Renal pelvis (tissue), 4 donors: ENCODE data around the gene IPO8. TPM values are rescaled to one million over a fixed set of nuclear protein-coding genes. Genes with fewer than 3 reads are reported as not detected.
"Not testable (repeated sequence)": the region's sequence is repeated elsewhere in the genome, so short reads cannot be mapped to it uniquely, and the experiment has no call there.

Experiments
- DNase-seq: peaks from one replicate; pipeline ENCODE4 v3.0.0-alpha.2; 2013
- polyA plus RNA-seq, 3 donors: library from polyadenylated mRNA; unstranded; fragments of 120-200 nt; gene quantifications; one replicate each; pipeline ENCODE4 v1.2.1, GENCODE V29; 2013; ENCODE audit not compliant: insufficient read length in 3 of 3

IPO8 gene
- polyA plus RNA-seq, 3 donors, result 52.4 to 64.4 (median 57.0) TPM

- peak; percentile 59 for DNase-seq
These were observed 1.1 kb downstream of the IPO8 start for GRCh38 chr12:30694412-30695198.

- no peak for DNase-seq
These were observed 3.2 kb downstream of the IPO8 start for GRCh38 chr12:30692470-30692869.

- DNase-seq, result peak; percentile 21
These were observed 4.4 kb downstream of the IPO8 start for GRCh38 chr12:30691122-30691879.

GRCh38 chr12:30687265-30687986 lies 8.2 kb downstream of the IPO8 start:
- DNase-seq, result no peak

- DNase-seq, result no peak
These were observed 16.4 kb downstream of the IPO8 start for GRCh38 chr12:30679241-30679640.

- DNase-seq, result no peak
These were observed 17.4 kb downstream of the IPO8 start for GRCh38 chr12:30678221-30678620.

- no peak for DNase-seq
These were observed 34.5 kb downstream of the IPO8 start for GRCh38 chr12:30661210-30661609.

- no peak for DNase-seq
These were observed 43.5 kb downstream of the IPO8 start for GRCh38 chr12:30652034-30652696.

GRCh38 chr12:30646821-30647220 lies 48.8 kb downstream of the IPO8 start:
- DNase-seq, result no peak

- DNase-seq, result no peak
These were observed 52.3 kb downstream of the IPO8 start for GRCh38 chr12:30643366-30643765.

- no peak for DNase-seq
These were observed 55.3 kb downstream of the IPO8 start for GRCh38 chr12:30640392-30640791.

GRCh38 chr12:30635385-30635784 lies 60.3 kb downstream of the IPO8 start:
- DNase-seq, result no peak

GRCh38 chr12:30631740-30632139 lies 63.9 kb downstream of the IPO8 start:
- no peak for DNase-seq

GRCh38 chr12:30630979-30631285 lies 64.7 kb downstream of the IPO8 start:
- DNase-seq, result no peak

GRCh38 chr12:30630076-30630978 lies 65.3 kb downstream of the IPO8 start:
- no peak for DNase-seq

GRCh38 chr12:30626847-30627246 lies 68.8 kb downstream of the IPO8 start:
- DNase-seq, result no peak

GRCh38 chr12:30624009-30624408 lies 71.7 kb downstream of the IPO8 start:
- DNase-seq, result no peak

GRCh38 chr12:30622509-30622908 lies 73.2 kb downstream of the IPO8 start:
- no peak for DNase-seq

- DNase-seq, result not testable (repeated sequence)
These were observed 73.9 kb downstream of the IPO8 start for GRCh38 chr12:30621663-30622241.

- DNase-seq, result no peak
These were observed 78.2 kb downstream of the IPO8 start for GRCh38 chr12:30617346-30618016.
